Stimulated activated naive CD8-positive, alpha-beta T cell treated with anti-CD3 and anti-CD28 coated beads, Interleukin-15, amount 100 ng/mL, for 72 hours (primary cell): ENCODE measurements around the gene ATP5PB.

ENCODE experiments used
- ATAC-seq: fragments of 150-1000 bp; cut with Tn5 transposase; 2 replicates; pipeline ENCODE4 v1.10.0; 2021; ENCODE audit warnings: mild to moderate bottlenecking, moderate library complexity
- DNase-seq, 2 donors: peaks; one replicate each; pipeline ENCODE4 v3.0.0; 2021 to 2022
- H3K27ac Mint-ChIP-seq, 2 donors: one replicate each; pipeline ENCODE4 v1.8.0; 2022; ENCODE audit warnings: mild to moderate bottlenecking in 2 of 2, mixed read lengths in 2 of 2, moderate library complexity in 2 of 2
- H3K27me3 Mint-ChIP-seq: one replicate; pipeline ENCODE4 v1.8.0; 2022; ENCODE audit warnings: mixed read lengths
- H3K4me1 Mint-ChIP-seq: one replicate; pipeline ENCODE4 v1.8.0; 2022; ENCODE audit warnings: mild to moderate bottlenecking, mixed read lengths
- H3K4me3 Mint-ChIP-seq, 2 donors: one replicate each; pipeline ENCODE4 v1.8.0; 2022; ENCODE audit warnings: mild to moderate bottlenecking in 2 of 2, mixed read lengths in 2 of 2, moderate library complexity in 1 of 2
- H3K9me3 Mint-ChIP-seq, 2 donors: one replicate each; pipeline ENCODE4 v1.8.0; 2022; ENCODE audit warnings: mixed read lengths in 2 of 2

The ATP5PB gene

DNA sequence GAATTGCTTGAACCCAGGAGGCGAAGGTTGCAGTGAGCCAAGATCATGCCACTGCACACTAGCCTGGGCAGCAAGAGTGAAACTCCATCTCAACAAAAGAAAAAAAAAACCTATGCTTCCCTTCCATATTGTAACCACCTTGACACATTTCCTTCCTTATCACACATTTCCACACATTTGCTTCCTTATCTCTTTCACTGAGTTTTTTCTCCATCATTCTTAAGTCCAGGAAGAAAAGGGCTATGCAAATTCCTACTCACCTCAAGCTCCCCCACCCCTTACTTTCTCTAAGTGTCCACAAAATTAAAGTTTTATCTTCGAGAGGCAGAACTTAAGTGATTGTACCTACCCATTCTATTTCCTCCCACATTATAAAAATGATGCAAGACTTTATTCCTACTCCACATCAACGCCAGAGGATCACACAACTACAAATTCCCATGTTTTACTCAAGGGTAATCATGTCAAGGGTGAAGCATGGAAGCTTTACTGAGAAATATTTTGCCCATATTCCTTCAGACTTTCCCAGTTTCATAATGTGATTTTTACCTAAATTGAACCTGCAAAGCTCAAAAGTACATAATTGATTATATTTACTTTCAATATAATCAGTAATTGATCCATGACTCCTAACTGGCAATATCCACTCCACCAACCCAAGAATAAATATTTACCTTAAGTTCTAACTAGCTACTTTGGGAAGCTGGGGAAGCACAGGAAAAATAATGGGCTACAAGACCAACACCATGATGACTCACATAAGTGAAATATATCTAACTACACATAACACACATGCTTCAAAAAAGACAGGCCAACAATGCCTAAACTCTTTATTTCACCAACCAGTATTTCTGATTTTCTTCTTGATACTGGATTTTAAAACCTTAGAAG lies 9.6 kb upstream of the ATP5PB start:
- Mint-ChIP-seq H3K27me3 (no peaks in the 10 kb centered on the region), H3K4me1 (peaks cover 31% of the 10 kb centered on the region), H3K27ac (peak overlapping the region in 1 of 2 donors; percentile 67), H3K9me3 (no peaks in the 10 kb centered on the region), H3K4me3 (no peak overlapping the region)
- ATAC-seq: no peak
- DNase-seq: no peak

DNA sequence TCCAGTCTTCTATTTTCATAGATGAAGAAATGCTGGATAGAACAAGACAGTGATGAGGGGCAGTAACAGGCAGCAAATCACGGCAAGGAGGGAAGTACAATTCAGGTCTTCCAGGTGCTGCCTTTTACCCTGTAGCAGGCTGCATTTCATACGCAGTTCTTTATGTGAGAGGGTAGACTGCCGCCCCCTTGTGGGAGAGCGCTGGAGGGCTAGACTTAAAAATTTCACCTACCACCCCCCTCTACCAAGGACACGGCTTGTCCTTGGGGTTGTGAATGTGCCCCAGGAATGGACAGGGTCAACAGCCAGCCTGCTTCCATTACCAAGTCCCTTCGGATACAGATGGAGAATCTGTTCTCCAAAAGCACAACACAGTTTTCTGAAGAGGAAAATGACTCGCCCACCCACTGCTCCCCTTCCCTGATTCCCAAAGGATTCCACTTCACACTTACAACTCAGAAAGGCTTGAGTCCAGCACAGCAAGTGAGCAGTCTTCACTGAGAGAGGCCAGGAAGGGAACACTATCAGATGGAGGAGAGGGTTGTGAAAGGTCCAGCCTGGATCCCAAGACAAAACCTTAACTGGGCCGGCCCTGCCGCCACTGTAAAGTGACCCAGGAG lies 7.6 kb upstream of the ATP5PB start:
- H3K9me3 Mint-ChIP-seq: no peaks in the 10 kb centered on the region
- H3K27ac Mint-ChIP-seq: peak overlapping the region in 1 of 2 donors; percentile 75
- H3K4me3 Mint-ChIP-seq: no peak overlapping the region
- peak; percentile 53 to 57 for DNase-seq
- H3K27me3 Mint-ChIP-seq: no peaks in the 10 kb centered on the region
- peaks cover 40% of the 10 kb centered on the region for H3K4me1 Mint-ChIP-seq
- peak; percentile 77 for ATAC-seq

DNA sequence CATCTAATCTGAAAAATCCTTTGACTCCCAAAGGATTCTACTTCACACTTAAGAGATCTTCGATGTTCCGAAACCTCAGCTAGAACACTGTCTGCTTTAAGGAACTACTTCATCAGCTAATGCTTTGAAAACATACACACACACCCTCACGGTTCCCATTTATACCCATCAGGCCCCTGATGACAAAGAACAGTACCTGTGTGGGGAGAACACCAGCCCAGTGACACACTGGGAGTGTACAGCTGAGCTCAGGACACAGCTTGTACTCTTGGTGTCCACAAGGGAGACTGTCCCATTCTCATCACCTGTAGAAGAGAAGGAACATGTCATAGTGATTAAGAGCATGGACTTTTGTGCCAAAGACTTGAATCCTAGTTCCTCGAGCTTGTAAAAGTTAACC lies 6.8 kb upstream of the ATP5PB start:
- Mint-ChIP-seq H3K9me3 (no peaks in the 10 kb centered on the region), H3K27me3 (no peaks in the 10 kb centered on the region), H3K27ac (peak overlapping the region in 1 of 2 donors; percentile 73), H3K4me3 (peak overlapping the region in 1 of 2 donors; percentile 9), H3K4me1 (peaks cover 48% of the 10 kb centered on the region)
- DNase-seq: peak in 1 of 2 donors; percentile 38
- ATAC-seq: peak; percentile 88

DNA sequence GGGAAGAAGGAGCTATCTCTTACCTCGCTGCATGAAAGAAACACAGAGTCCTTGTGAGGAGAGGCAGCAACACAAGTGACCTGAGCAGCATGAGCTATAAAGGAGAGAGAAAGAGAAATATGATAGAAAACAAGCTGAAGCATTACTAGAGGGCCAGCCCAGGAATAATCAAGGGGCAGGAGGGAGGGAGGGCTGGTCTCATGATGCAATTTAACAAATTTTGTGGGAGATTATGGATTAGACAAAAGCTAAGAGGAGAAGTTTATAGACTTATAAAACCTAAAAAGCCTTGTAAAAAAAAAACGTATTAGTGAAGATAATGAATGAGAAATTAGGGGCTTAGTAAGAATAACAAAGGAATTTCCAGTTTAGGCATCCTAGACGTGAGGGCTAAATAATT lies 5.2 kb upstream of the ATP5PB start:
- peaks cover 56% of the 10 kb centered on the region for H3K4me1 Mint-ChIP-seq
- ATAC-seq: no peak
- DNase-seq: no peak
- no peak overlapping the region for H3K4me3 Mint-ChIP-seq
- H3K9me3 Mint-ChIP-seq: no peaks in the 10 kb centered on the region
- H3K27ac Mint-ChIP-seq: peak overlapping the region; percentile 2 to 19
- H3K27me3 Mint-ChIP-seq: no peaks in the 10 kb centered on the region

DNA sequence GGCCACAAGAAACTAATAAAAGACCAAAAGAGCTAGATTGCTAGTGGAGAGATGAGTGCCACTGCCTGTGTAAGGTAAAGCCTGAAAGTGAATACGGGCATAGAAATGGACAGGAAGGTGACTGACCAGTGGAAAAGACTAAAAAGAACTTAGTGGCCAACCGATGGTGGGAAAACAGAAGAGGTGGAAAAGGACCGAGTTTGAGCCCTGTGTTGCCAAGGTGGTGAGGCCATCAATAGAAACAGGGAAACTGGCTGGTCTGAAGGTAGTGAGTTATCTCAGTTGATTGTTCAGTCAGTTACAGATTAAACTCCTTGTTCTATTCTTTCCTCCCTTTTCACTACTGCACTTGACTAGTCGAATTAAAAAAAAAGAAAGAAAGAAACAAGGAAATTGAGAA lies 2.7 kb upstream of the ATP5PB start:
- Mint-ChIP-seq H3K27ac (peak overlapping the region; percentile 22 to 72), H3K4me3 (peak overlapping the region; percentile 16 to 100), H3K27me3 (no peaks in the 10 kb centered on the region), H3K4me1 (peaks cover 66% of the 10 kb centered on the region), H3K9me3 (no peaks in the 10 kb centered on the region)
- DNase-seq: no peak
- no peak for ATAC-seq

- peaks cover 67% of the 10 kb centered on the region for H3K4me1 Mint-ChIP-seq
- DNase-seq (no peak), ATAC-seq (no peak)
- peak overlapping the region; percentile 100 for H3K4me3 Mint-ChIP-seq
- no peaks in the 10 kb centered on the region for H3K9me3 Mint-ChIP-seq
- H3K27me3 Mint-ChIP-seq: no peaks in the 10 kb centered on the region
- H3K27ac Mint-ChIP-seq: peak overlapping the region; percentile 23 to 42
These were observed 2.0 kb upstream of the ATP5PB start for GRCh38 chr1:111446967-111447892.

GRCh38 chr1:111448482-111448917 lies 764 bp upstream of the ATP5PB start:
- no peaks in the 10 kb centered on the region for H3K9me3 Mint-ChIP-seq
- no peaks in the 10 kb centered on the region for H3K27me3 Mint-ChIP-seq
- H3K4me3 Mint-ChIP-seq: peak overlapping the region; percentile 100
- ATAC-seq (peak; percentile 68), DNase-seq (peak in 1 of 2 donors; percentile 45)
- H3K4me1 Mint-ChIP-seq: peaks cover 67% of the 10 kb centered on the region
- H3K27ac Mint-ChIP-seq: peak overlapping the region; percentile 88 to 99

- H3K27me3 Mint-ChIP-seq: no peaks in the 10 kb centered on the region
- H3K4me3 Mint-ChIP-seq: peak overlapping the region; percentile 100
- peak overlapping the region; percentile 99 to 100 for H3K27ac Mint-ChIP-seq
- H3K9me3 Mint-ChIP-seq: no peaks in the 10 kb centered on the region
- DNase-seq (no peak), ATAC-seq (no peak)
- H3K4me1 Mint-ChIP-seq: peaks cover 68% of the 10 kb centered on the region
These were observed 396 bp downstream of the ATP5PB start for GRCh38 chr1:111449703-111450017.

- Mint-ChIP-seq H3K27me3 (no peaks in the 10 kb centered on the region), H3K4me3 (peak overlapping the region; percentile 100), H3K27ac (peak overlapping the region; percentile 99 to 100), H3K9me3 (no peaks in the 10 kb centered on the region), H3K4me1 (peaks cover 71% of the 10 kb centered on the region)
- ATAC-seq (no peak), DNase-seq (no peak)
These were observed 921 bp downstream of the ATP5PB start for GRCh38 chr1:111450185-111450584.

GRCh38 chr1:111452581-111452980 lies 3.3 kb downstream of the ATP5PB start:
- Mint-ChIP-seq H3K9me3 (no peaks in the 10 kb centered on the region), H3K4me3 (peak overlapping the region in 1 of 2 donors; percentile 19), H3K27me3 (no peaks in the 10 kb centered on the region), H3K27ac (no peak overlapping the region), H3K4me1 (peaks cover 63% of the 10 kb centered on the region)
- DNase-seq: no peak
- ATAC-seq: no peak

DNA sequence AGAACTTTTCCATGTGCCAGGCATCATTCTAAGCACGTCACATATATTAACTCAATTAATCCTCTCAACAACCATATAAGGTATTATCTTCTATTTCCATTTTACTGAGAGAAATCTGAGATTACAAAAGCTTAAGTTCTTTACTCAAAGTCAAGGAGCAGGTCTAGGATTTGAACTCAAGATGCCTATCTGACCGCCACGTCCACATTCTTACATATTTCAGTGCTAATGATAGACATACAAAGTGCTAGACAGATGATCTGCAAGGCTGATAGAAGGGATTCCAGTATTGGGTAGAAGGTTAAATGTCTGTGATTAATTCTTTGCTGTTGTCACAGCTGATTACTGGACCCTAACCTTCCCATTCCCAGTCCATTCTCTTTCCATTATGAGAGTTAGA lies 4.4 kb downstream of the ATP5PB start:
- peak overlapping the region in 1 of 2 donors; percentile 5 for H3K4me3 Mint-ChIP-seq
- no peak for ATAC-seq
- H3K4me1 Mint-ChIP-seq: peaks cover 62% of the 10 kb centered on the region
- H3K27me3 Mint-ChIP-seq: no peaks in the 10 kb centered on the region
- H3K27ac Mint-ChIP-seq: no peak overlapping the region
- H3K9me3 Mint-ChIP-seq: no peaks in the 10 kb centered on the region
- DNase-seq: no peak

- H3K4me3 Mint-ChIP-seq: peak overlapping the region; percentile 54 to 63
- no peaks in the 10 kb centered on the region for H3K27me3 Mint-ChIP-seq
- H3K4me1 Mint-ChIP-seq: peaks cover 62% of the 10 kb centered on the region
- DNase-seq: no peak
- H3K27ac Mint-ChIP-seq: peak overlapping the region in 1 of 2 donors; percentile 84
- H3K9me3 Mint-ChIP-seq: no peaks in the 10 kb centered on the region
- ATAC-seq: peak; percentile 89
These were observed 5.8 kb downstream of the ATP5PB start for GRCh38 chr1:111454859-111455641.

DNA sequence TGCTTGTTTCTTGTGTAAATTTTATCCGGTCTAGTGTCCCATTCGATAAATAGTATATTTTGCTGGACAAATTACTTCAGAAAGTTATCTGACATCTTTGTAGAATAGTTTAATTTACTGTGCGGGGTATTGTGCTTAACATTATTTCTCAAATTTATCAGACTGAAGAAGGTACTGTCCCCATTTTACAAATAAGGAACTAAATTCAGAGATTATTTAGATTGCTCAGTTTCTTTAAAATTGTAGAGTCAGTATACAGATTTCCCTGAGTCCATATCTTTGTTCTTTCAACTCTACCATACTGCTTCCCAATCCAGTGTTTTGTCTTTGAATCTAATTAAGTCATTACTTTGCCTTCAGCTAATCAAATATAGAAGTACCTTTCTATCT lies 6.4 kb downstream of the ATP5PB start:
- Mint-ChIP-seq H3K9me3 (no peaks in the 10 kb centered on the region), H3K4me3 (peak overlapping the region; percentile 40 to 54), H3K27me3 (no peaks in the 10 kb centered on the region), H3K27ac (peak overlapping the region in 1 of 2 donors; percentile 84), H3K4me1 (peaks cover 60% of the 10 kb centered on the region)
- no peak for DNase-seq
- ATAC-seq: no peak

- DNase-seq (no peak), ATAC-seq (no peak)
- Mint-ChIP-seq H3K4me1 (peaks cover 11% of the 10 kb centered on the region), H3K4me3 (no peak overlapping the region), H3K27me3 (no peaks in the 10 kb centered on the region), H3K27ac (no peak overlapping the region), H3K9me3 (no peaks in the 10 kb centered on the region)
These were observed 12.5 kb downstream of the ATP5PB start for GRCh38 chr1:111461765-111462164.
